ENCODE data around the gene TMEM201.

GRCh38 chr1:9629445-9630201 lies 40.9 kb downstream of the TMEM201 start:
- no peak for TF ChIP-seq CTCF (conservative IDR thresholded peaks at IDR 0.05 in 1 of 2, IDR thresholded peaks at IDR 0.05 in 1 of 2; ENCODE audit: extremely low read depth in 1 of 2, insufficient read depth in 1 of 2, low read depth in 1 of 2, low read length in 2 of 2)
- no peak for TF ChIP-seq EZH2 (IDR thresholded peaks at IDR 0.05; ENCODE audit: borderline replicate concordance, low read length)
